MM.1S (cell line): ENCODE results near the gene A3GALT2.

Experiments used
- DNase-seq: peaks from one replicate; pipeline ENCODE4 v3.0.0-alpha.2; 2015
- H2AFZ ChIP-seq: fragments of 300-600 bp; sonication (generic); 2 replicates; pipeline ENCODE4 v1.6.0; 2016; ENCODE audit warnings: antibody characterized with exemption, low read length
- H3F3A ChIP-seq: fragments of 300-600 bp; sonication (generic); 2 replicates; pipeline ENCODE4 v1.6.1; 2016; ENCODE audit warnings: mild to moderate bottlenecking, antibody characterized with exemption, low read length, moderate library complexity, mixed read lengths; ENCODE audit not compliant: insufficient read depth
- H3K27ac ChIP-seq: fragments of 300-600 bp; sonication (generic); 2 replicates; pipeline ENCODE4 v1.5.1; 2016; ENCODE audit warnings: mild to moderate bottlenecking, low read length
- H3K27me3 ChIP-seq: fragments of 300-600 bp; sonication (generic); replicated peaks from 2 replicates; pipeline ENCODE4 v1.6.0; 2016; ENCODE audit warnings: low read length; ENCODE audit not compliant: insufficient read depth
- H3K36me3 ChIP-seq: fragments of 300-600 bp; sonication (generic); replicated peaks from 2 replicates; pipeline ENCODE4 v1.6.1; 2016; ENCODE audit warnings: mild to moderate bottlenecking, low read length, mixed read lengths; ENCODE audit not compliant: insufficient read depth
- H3K4me1 ChIP-seq: fragments of 300-600 bp; sonication (generic); 2 replicates; pipeline ENCODE4 v1.6.1; 2016; ENCODE audit warnings: low read length, mixed read lengths
- H3K4me2 ChIP-seq: fragments of 300-600 bp; sonication (generic); 2 replicates; pipeline ENCODE4 v1.6.0; 2016; ENCODE audit warnings: low read depth, low read length
- H3K4me3 ChIP-seq: fragments of 300-600 bp; sonication (generic); 2 replicates; pipeline ENCODE4 v1.5.1; 2016; ENCODE audit warnings: low read length, mixed read lengths
- H3K79me2 ChIP-seq: fragments of 300-600 bp; sonication (generic); 2 replicates; pipeline ENCODE4 v1.6.1; 2016; ENCODE audit warnings: mixed run types, low read length, mixed read lengths
- H3K9ac ChIP-seq: fragments of 300-600 bp; sonication (generic); 2 replicates; pipeline ENCODE4 v1.6.1; 2016; ENCODE audit warnings: low read length, mixed read lengths
- H3K9me2 ChIP-seq: fragments of 300-600 bp; sonication (generic); replicated peaks from 2 replicates; pipeline ENCODE4 v1.6.1; 2016; ENCODE audit warnings: mild to moderate bottlenecking, low read length, mixed read lengths; ENCODE audit not compliant: insufficient read depth
- H3K9me3 ChIP-seq: fragments of 300-600 bp; sonication (generic); replicated peaks from 2 replicates; pipeline ENCODE4 v1.6.1; 2016; ENCODE audit warnings: mild to moderate bottlenecking, low read length, mixed read lengths; ENCODE audit not compliant: insufficient read depth
- H4K20me1 ChIP-seq: fragments of 300-600 bp; sonication (generic); 2 replicates; pipeline ENCODE4 v1.6.1; 2016; ENCODE audit warnings: mild to moderate bottlenecking, low read length, moderate library complexity, mixed read lengths; ENCODE audit not compliant: insufficient read depth
- CTCF ChIP-seq: fragments of 300-600 bp; sonication (generic); IDR thresholded peaks from 2 replicates; pipeline ENCODE4 v1.5.1; 2016; ENCODE audit warnings: antibody characterized with exemption, low read length, mixed read lengths
- EZH2 ChIP-seq: fragments of 300-600 bp; sonication (generic); optimal IDR thresholded peaks from 2 replicates; pipeline ENCODE3; 2017; ENCODE audit warnings: low read depth, mild to moderate bottlenecking, antibody characterized with exemption, low read length, mixed read lengths
- EZH2phosphoT487 ChIP-seq: fragments of 300-600 bp; sonication (generic); IDR thresholded peaks from 2 replicates; pipeline ENCODE4 v1.6.1; 2018; ENCODE audit warnings: antibody characterized with exemption, low read length

Gene A3GALT2

GRCh38 chr1:33366762-33367484 is 46.0 kb upstream of the A3GALT2 start:
- no peak overlapping the region for H2AFZ ChIP-seq
- H3K9me3 ChIP-seq, result no peaks in the 10 kb centered on the region
- no peaks in the 10 kb centered on the region for H4K20me1 ChIP-seq
- no peaks in the 10 kb centered on the region for H3K4me1 ChIP-seq
- TF ChIP-seq CTCF, result no peak
- no peak for TF ChIP-seq EZH2phosphoT487
- TF ChIP-seq EZH2, result no peak
- no peak for DNase-seq
- no peaks in the 10 kb centered on the region for H3K79me2 ChIP-seq
- H3K4me3 ChIP-seq, result no peak overlapping the region
- no peaks in the 10 kb centered on the region for H3K9me2 ChIP-seq
- H3K9ac ChIP-seq, result no peak overlapping the region
- no peaks in the 10 kb centered on the region for H3K36me3 ChIP-seq
- no peaks in the 10 kb centered on the region for H3F3A ChIP-seq
- H3K4me2 ChIP-seq, result no peak overlapping the region
- H3K27me3 ChIP-seq, result no peaks in the 10 kb centered on the region
- H3K27ac ChIP-seq, result no peak overlapping the region

GRCh38 chr1:33365560-33365997 is 44.7 kb upstream of the A3GALT2 start:
- H3K27me3 ChIP-seq, result no peaks in the 10 kb centered on the region
- H3K9ac ChIP-seq, result no peak overlapping the region
- no peak overlapping the region for H3K4me3 ChIP-seq
- no peaks in the 10 kb centered on the region for H3K9me3 ChIP-seq
- TF ChIP-seq EZH2 (no peak), CTCF (no peak), EZH2phosphoT487 (no peak)
- no peak overlapping the region for H3K4me2 ChIP-seq
- no peak for DNase-seq
- no peaks in the 10 kb centered on the region for H4K20me1 ChIP-seq
- H3K36me3 ChIP-seq, result no peaks in the 10 kb centered on the region
- no peaks in the 10 kb centered on the region for H3F3A ChIP-seq
- H3K4me1 ChIP-seq, result no peaks in the 10 kb centered on the region
- no peaks in the 10 kb centered on the region for H3K79me2 ChIP-seq
- no peak overlapping the region for H3K27ac ChIP-seq
- H3K9me2 ChIP-seq, result no peaks in the 10 kb centered on the region
- no peak overlapping the region for H2AFZ ChIP-seq

- no peak for DNase-seq
- Histone ChIP-seq H3F3A (no peaks in the 10 kb centered on the region), H3K79me2 (no peaks in the 10 kb centered on the region), H3K4me3 (no peak overlapping the region), H3K4me1 (no peaks in the 10 kb centered on the region), H3K27me3 (no peaks in the 10 kb centered on the region), H4K20me1 (no peaks in the 10 kb centered on the region), H3K27ac (no peak overlapping the region), H3K4me2 (no peak overlapping the region), H3K9ac (no peak overlapping the region), H3K36me3 (no peaks in the 10 kb centered on the region), H2AFZ (no peak overlapping the region), H3K9me2 (no peaks in the 10 kb centered on the region), H3K9me3 (no peaks in the 10 kb centered on the region)
- TF ChIP-seq CTCF (no peak), EZH2phosphoT487 (no peak), EZH2 (no peak)
These were observed 43.6 kb upstream of the A3GALT2 start for GRCh38 chr1:33364565-33364918.
